GM13977 (cell line): ENCODE data around the gene MRGPRD.
"Not testable (repeated sequence)": the region's sequence is repeated elsewhere in the genome, so short reads cannot be mapped to it uniquely, and the experiment has no call there.

Experiments used
- DNase-seq: peaks from one replicate; pipeline ENCODE4 v3.0.0; 2012; ENCODE audit warnings: low spot score
- in situ Hi-C: fragments of 300-500 bp; cut with MboI; formaldehyde crosslinking; loops from one replicate; pipeline ENCODE4 v1.12.0; 2022; ENCODE audit warnings: low sequenced_read_pairs, low pct_unique_long_range_greater_than_20kb, mixed read lengths, inconsistent platforms; ENCODE audit not compliant: unreplicated experiment
- TF ChIP-seq, protein P1 (sequence below): IDR thresholded peaks from 2 replicates; pipeline ENCODE4 v1.5.1; 2012; ENCODE audit warnings: mild to moderate bottlenecking, control low read depth; ENCODE audit not compliant: insufficient read depth; ENCODE audit errors: extremely low read depth, missing control alignments

Gene MRGPRD

DNA sequence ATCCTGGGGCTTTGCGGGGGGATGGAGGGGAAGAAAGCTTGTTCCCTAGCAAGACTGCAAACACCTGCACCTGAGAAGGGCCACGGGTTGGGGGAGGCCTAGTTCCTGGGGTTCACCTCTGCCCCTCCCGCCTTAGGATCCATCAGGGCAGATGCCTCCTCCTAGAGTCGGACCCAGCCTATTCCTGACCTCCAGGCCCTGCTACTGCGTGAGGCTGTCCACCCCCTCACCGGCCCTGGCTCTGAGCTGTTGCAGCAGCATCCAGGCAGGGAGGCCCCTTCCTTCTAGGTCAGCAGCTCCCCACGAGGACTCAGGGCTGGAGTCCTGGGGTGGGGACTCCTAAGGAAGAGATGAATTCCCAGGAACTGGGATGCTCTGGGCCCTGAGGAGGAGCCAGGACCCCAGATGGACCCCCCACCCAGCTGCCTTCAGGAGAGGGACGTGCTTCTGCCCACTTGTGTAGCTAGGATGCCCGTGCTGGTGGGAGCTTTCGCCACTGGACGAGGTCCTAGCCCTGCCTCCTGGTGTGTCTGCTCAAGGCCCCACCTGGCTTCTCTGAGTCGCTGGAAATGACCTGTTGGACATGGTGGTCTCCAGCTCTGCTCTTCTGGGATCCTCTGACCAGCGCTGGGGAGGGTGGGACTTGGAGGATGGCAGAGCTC is 21.9 kb upstream of the MRGPRD start:
- no peak for DNase-seq
- TF ChIP-seq, protein P1, sequence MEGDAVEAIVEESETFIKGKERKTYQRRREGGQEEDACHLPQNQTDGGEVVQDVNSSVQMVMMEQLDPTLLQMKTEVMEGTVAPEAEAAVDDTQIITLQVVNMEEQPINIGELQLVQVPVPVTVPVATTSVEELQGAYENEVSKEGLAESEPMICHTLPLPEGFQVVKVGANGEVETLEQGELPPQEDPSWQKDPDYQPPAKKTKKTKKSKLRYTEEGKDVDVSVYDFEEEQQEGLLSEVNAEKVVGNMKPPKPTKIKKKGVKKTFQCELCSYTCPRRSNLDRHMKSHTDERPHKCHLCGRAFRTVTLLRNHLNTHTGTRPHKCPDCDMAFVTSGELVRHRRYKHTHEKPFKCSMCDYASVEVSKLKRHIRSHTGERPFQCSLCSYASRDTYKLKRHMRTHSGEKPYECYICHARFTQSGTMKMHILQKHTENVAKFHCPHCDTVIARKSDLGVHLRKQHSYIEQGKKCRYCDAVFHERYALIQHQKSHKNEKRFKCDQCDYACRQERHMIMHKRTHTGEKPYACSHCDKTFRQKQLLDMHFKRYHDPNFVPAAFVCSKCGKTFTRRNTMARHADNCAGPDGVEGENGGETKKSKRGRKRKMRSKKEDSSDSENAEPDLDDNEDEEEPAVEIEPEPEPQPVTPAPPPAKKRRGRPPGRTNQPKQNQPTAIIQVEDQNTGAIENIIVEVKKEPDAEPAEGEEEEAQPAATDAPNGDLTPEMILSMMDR = no peak
- in situ Hi-C loops = no loop called here

DNA sequence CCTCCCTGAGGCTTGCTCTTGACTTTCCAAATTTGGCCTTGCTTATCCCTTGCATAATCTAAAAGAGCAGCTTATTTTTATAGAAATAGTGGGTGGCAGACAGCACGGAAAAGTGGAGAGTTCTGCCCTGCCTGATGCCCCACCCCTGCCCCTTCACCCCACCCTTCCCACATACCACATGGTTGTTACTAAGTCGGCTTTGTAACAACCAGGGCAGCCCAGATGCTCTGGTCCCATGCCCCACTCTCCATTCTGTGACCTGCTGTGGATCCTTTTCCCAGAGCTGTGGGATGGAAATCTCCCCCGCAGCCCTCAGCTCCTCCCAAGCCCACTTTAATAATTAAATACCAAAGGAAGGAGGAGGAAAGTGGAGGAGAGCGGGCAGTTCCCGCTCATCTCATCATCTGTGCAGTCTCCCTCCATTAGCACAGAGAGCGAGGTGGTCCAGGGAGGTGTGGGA is 21.4 kb upstream of the MRGPRD start:
- in situ Hi-C loops = no loop called here
- TF ChIP-seq, protein P1 = no peak

DNA sequence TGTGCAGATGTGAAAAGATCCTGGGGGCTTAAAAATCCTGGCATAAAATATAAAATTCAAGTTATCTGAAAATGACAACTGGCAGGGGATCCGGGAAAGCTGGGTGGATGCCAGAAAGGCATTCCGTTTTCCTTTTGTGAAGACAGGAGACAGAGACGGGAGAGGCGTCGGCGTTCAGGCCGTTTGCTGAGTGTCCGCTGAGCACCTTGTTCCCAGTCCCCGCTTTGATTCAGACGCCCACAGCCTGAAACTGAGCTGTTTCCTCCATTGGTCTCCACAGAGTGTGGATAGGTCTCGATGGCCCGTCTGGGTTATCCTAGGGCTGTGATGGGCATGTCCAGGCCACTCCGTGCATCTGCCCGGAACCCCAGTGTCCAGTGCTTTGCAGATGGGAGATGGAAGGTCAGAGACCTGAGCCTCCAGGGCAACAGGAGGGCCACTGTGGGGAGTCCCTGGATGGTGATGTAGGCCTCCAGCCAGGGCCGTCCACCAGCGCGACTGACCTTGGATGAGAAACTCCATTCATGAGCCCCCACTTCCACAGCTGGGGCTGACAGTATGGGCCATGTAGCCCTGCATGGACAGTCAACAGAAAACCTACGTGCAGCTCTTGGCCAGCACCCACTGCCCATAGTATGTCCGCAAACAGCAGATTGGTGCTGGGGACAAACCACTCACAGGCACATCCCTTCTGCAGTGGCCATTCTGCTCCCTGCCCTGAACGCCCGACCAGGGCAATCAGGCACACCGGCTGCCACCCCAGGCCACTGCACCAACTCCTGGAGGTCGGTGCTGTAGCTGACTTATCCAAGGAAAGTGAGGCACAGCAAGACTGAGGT is 20.7 kb upstream of the MRGPRD start:
- in situ Hi-C loops = no loop called here
- TF ChIP-seq, protein P1 = no peak
- no peak for DNase-seq

More for the DNA sequence above, 21.4 kb upstream of the MRGPRD start:
- DNase-seq = no peak

DNA sequence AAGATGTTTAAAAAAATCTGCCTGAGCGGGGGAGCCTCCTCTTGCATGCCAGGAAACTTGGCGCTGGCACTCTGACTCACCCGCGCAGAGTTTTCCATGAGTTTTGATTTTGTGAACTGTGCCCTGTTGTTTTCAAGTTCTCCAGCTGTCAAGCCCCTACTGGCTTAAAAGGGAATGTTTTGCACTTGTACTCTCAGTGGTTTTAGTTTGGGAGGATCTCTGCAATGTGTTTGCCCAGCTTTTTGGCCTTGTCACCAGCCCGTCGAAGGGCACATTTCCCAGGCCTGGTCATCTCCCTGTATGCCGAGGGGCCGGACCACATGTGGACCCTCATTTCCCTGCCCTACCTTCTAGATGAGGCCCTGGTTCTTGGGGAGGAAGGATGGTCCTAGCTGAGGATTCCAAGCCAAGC is 20.1 kb upstream of the MRGPRD start:
- no peak for DNase-seq
- in situ Hi-C loops = no loop called here
- TF ChIP-seq, protein P1 = no peak

DNA sequence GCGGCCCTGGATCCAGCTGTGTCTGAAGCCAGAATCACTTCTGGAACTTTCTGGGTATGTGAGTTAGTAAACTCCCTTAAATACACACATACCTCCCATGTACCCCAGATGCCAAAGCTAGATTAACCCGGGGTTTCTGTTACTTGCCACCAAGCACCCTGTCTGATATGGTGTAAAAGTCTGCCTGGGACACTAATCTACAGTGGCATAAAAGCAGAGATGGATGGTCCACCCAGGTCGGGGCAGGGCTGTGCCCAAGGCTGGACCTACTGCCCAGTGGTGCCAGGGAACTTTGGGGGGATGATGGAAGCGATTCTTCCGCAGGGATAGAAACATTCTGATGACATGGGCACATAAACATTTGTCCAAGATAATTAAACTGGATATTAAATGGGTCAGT is 19.6 kb upstream of the MRGPRD start:
- in situ Hi-C loops = no loop called here
- TF ChIP-seq, protein P1 = no peak
- DNase-seq = no peak

DNA sequence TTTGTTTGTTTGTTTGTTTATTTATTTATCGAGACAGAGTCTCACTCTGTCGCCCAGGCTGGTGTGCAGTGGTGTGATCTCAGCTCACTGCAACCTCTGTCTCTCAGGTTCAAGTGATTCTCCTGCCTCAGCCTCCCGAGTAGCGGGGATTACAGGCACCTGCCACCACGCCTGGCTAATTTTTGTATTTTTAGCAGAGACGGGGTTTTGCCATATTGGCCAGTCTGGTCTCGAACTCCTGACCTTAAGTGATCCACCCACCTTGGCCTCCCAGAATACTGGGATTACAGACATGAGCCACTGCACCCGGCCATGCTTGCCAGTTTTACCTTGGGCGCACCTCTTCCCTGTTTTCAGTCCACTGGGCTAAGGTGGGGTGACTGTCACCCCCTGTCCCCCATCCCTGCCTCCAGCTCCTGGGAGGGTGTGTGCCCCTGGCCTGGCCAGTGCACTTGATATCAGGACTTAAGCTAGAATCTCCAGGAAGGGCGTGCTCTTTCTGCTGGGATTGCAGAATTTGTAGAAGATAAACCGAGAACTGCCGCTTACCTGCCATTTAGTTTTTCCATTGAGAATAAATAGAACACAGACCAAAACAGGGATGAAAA is 19.1 kb upstream of the MRGPRD start:
- DNase-seq, in situ Hi-C loops: not testable (repeated sequence)
